ENCODE results near the gene ZBED3. TPM values are rescaled to one million over a fixed set of nuclear protein-coding genes. Genes with fewer than 3 reads are reported as not detected.

ZBED3 gene
- total RNA-seq, 1 donor from 2014 or later = 14.7 TPM

Other genes with a start within 250 kb of the ZBED3 start
- gene S100Z, start 237.3 kb downstream of the ZBED3 start, total RNA-seq = not detected
- gene CRHBP, start 134.2 kb downstream of the ZBED3 start, total RNA-seq = 2.0 TPM
- gene AGGF1, start 56.9 kb downstream of the ZBED3 start, total RNA-seq = 17.4 TPM
- 10.1 TPM for gene PDE8B, start 123.4 kb upstream of the ZBED3 start, total RNA-seq

All from ureter (tissue), 1 donor.